Sigmoid colon (tissue), 4 donors: ENCODE data around the gene ADD2.

ENCODE experiments used
- EP300 ChIP-seq, 4 donors: sonication (generic); formaldehyde crosslinking; IDR thresholded peaks; one replicate each; pipeline ENCODE4 v1.6.1; 2017; ENCODE audit warnings: antibody characterized with exemption in 4 of 4
- POLR2A ChIP-seq, 2 donors: fragments of 450-650 bp; IDR thresholded peaks; one replicate each; pipeline ENCODE4 v1.6.1; 2016; ENCODE audit warnings: antibody characterized with exemption in 2 of 2, mild to moderate bottlenecking in 2 of 2, moderate library complexity in 2 of 2
- POLR2AphosphoS5 ChIP-seq, 4 donors: sonication (generic); formaldehyde crosslinking; IDR thresholded peaks; one replicate each; pipeline ENCODE4 v1.6.1; 2017; ENCODE audit warnings: antibody characterized with exemption in 4 of 4
- TF ChIP-seq, protein P1 (sequence below), 4 experiments: fragments of 450-650 bp in 3 of 4; fragments of 200-600 bp in 1 of 4; IDR thresholded peaks; one replicate each; pipeline ENCODE4 v1.5.1; 2016 to 2019; ENCODE audit warnings: antibody characterized with exemption in 4 of 4, mild to moderate bottlenecking in 3 of 4, moderate library complexity in 2 of 4

DNA sequence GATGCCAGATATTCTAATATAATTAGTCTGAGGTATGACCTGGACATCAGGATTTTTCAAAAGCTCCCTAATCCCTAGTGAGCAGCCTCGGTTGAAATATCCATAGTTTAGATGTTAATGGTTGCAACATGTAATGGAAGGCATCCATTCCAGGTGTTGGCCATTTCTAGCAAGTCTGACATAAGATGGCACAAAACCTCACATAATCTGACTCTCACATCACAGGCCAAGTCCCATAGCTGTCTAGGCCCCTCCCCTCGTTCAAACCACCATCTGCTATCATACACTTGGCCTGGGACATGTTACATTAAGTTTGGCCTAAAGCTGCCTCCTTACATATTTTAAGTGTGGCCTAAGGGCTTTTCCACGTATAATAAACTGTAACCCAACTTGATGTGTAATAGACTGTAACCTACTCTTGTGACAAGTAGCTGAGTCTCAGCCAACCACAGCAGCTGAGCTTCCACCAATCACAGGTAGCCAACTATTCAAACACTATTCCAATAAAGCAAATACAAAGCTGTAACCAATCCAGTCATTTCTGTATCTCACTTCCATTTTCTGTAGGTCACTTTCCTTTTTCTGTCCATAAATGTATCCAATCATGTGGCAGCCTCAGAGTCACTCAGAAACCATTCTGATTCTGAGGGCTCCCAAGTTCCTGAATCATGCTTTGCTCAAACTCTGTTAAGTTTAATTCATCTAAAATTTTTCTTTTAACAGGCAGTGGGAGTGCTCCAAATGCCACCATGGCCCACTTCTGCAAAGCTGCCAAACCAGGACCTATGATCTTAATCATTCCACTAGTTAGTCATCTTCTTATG lies 59.4 kb downstream of the ADD2 start:
- TF ChIP-seq, protein P1, sequence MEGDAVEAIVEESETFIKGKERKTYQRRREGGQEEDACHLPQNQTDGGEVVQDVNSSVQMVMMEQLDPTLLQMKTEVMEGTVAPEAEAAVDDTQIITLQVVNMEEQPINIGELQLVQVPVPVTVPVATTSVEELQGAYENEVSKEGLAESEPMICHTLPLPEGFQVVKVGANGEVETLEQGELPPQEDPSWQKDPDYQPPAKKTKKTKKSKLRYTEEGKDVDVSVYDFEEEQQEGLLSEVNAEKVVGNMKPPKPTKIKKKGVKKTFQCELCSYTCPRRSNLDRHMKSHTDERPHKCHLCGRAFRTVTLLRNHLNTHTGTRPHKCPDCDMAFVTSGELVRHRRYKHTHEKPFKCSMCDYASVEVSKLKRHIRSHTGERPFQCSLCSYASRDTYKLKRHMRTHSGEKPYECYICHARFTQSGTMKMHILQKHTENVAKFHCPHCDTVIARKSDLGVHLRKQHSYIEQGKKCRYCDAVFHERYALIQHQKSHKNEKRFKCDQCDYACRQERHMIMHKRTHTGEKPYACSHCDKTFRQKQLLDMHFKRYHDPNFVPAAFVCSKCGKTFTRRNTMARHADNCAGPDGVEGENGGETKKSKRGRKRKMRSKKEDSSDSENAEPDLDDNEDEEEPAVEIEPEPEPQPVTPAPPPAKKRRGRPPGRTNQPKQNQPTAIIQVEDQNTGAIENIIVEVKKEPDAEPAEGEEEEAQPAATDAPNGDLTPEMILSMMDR (IDR thresholded peaks at IDR 0.05), result no peak
- no peak for TF ChIP-seq POLR2AphosphoS5 (IDR thresholded peaks at IDR 0.05)
- no peak for TF ChIP-seq POLR2A (IDR thresholded peaks at IDR 0.05)
- TF ChIP-seq EP300 (IDR thresholded peaks at IDR 0.05), result no peak
